ENCODE data around the gene EIF5B. TPM values are rescaled to one million over a fixed set of nuclear protein-coding genes. Genes with fewer than 3 reads are reported as not detected.
"Not testable (repeated sequence)": the region's sequence is repeated elsewhere in the genome, so short reads cannot be mapped to it uniquely, and the experiment has no call there.

EIF5B gene, protein sequence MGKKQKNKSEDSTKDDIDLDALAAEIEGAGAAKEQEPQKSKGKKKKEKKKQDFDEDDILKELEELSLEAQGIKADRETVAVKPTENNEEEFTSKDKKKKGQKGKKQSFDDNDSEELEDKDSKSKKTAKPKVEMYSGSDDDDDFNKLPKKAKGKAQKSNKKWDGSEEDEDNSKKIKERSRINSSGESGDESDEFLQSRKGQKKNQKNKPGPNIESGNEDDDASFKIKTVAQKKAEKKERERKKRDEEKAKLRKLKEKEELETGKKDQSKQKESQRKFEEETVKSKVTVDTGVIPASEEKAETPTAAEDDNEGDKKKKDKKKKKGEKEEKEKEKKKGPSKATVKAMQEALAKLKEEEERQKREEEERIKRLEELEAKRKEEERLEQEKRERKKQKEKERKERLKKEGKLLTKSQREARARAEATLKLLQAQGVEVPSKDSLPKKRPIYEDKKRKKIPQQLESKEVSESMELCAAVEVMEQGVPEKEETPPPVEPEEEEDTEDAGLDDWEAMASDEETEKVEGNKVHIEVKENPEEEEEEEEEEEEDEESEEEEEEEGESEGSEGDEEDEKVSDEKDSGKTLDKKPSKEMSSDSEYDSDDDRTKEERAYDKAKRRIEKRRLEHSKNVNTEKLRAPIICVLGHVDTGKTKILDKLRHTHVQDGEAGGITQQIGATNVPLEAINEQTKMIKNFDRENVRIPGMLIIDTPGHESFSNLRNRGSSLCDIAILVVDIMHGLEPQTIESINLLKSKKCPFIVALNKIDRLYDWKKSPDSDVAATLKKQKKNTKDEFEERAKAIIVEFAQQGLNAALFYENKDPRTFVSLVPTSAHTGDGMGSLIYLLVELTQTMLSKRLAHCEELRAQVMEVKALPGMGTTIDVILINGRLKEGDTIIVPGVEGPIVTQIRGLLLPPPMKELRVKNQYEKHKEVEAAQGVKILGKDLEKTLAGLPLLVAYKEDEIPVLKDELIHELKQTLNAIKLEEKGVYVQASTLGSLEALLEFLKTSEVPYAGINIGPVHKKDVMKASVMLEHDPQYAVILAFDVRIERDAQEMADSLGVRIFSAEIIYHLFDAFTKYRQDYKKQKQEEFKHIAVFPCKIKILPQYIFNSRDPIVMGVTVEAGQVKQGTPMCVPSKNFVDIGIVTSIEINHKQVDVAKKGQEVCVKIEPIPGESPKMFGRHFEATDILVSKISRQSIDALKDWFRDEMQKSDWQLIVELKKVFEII
- total RNA-seq = 11.2 and 15.9 TPM in 2 replicates

DNA sequence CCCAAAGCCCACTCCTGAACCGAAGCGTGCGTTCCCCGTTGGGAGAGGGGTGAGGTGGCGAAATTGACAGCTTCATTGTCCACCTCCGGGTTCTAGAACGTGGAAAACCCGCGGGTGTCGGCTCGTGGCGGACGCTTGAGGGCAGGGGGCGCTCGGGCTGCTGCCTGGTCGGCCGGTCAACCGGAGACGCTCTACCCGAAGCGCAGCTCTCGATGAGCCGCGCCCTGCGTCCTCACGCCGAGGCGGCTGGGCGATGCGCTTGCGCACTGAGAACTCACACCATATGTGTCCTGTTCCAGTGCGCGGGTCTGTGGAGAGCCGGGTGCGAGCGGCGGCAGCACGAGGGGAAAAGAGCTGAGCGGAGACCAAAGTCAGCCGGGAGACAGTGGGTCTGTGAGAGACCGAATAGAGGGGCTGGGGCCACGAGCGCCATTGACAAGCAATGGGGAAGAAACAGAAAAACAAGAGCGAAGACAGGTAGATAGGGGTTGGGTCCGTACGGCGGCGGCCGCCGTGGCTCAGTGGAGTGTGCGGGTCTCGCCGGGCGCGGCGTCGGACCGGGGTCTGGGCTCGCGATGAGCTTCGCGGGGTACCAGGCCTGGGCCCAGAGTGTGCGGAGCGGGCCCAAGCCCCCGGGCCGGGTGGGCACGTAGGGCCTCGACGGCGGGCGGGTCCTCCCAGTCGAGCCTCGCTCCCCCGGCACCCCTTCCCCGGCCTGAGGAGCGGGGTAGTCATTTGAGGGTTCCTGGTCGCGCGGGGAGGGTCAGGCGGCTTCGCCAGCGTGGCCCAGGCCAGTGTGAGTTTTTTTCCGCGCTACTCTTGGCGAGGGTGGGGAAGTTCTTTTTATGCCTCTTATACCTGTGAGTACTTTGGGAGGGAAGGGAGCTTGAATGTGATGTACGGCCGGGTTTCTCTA, at the start of gene EIF5B:
TSS of gene EIF5B (plus strand) at position 277 of the 916 bp plus-strand sequence. CDS start at position 443, 166 bp downstream.
- H3K36me3 ChIP-seq (ENCODE audit: insufficient read depth, low read length) = peaks cover 9% of the 10 kb centered on the region
- H3K79me2 ChIP-seq (ENCODE audit: insufficient read depth, low read length) = peaks cover 88% of the 10 kb centered on the region
- no peaks in the 10 kb centered on the region for H3K27me3 ChIP-seq (ENCODE audit: insufficient read depth, low read length)
- TF ChIP-seq, protein P1, sequence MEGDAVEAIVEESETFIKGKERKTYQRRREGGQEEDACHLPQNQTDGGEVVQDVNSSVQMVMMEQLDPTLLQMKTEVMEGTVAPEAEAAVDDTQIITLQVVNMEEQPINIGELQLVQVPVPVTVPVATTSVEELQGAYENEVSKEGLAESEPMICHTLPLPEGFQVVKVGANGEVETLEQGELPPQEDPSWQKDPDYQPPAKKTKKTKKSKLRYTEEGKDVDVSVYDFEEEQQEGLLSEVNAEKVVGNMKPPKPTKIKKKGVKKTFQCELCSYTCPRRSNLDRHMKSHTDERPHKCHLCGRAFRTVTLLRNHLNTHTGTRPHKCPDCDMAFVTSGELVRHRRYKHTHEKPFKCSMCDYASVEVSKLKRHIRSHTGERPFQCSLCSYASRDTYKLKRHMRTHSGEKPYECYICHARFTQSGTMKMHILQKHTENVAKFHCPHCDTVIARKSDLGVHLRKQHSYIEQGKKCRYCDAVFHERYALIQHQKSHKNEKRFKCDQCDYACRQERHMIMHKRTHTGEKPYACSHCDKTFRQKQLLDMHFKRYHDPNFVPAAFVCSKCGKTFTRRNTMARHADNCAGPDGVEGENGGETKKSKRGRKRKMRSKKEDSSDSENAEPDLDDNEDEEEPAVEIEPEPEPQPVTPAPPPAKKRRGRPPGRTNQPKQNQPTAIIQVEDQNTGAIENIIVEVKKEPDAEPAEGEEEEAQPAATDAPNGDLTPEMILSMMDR (IDR thresholded peaks at IDR 0.05; ENCODE audit: extremely low read depth, low read depth, low read length) = peak; percentile 68
- peak within 1 kb of the TSS; percentile 94 for H3K4me3 ChIP-seq (ENCODE audit: insufficient read depth, low read length)
- H4K20me1 ChIP-seq (ENCODE audit: insufficient read depth, low read length) = peaks cover 40% of the 10 kb centered on the region
- H2AFZ ChIP-seq (ENCODE audit: low read length) = peak within 1 kb of the TSS; percentile 99
- peak within 1 kb of the TSS; percentile 81 for H3K27ac ChIP-seq (ENCODE audit: low read depth, low read length)
- peak within 1 kb of the TSS; percentile 93 for H3K4me2 ChIP-seq (ENCODE audit: insufficient read depth, low read length)
- peaks cover 10% of the 10 kb centered on the region for H3K4me1 ChIP-seq (ENCODE audit: insufficient read depth, low read length)
- DNase-seq (ENCODE audit: insufficient read length, low spot score, missing footprints) = peak; percentile 96
- H3K9me3 ChIP-seq (ENCODE audit: low read depth, low read length) = no peaks in the 10 kb centered on the region

DNA sequence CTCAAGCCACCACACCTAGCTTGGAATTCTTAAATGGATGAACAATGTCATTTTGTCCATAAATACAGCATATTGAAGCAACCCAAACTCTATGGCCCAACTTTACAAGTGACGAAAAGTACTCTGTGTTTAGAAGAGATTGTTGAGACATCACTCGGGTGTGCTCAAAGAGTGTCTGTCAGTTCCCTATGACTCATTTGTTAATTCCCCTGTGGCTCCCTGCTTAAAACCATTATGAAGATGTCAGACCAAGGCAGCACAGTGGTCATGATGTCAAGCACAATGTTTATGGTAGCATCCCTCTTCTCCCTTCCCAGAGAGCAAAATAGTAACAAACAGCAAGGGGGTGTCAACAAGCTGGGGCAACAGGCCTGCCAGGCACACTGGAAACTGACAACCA, 39.2 kb upstream of the EIF5B start:
- DNase-seq (ENCODE audit: insufficient read length, low spot score, missing footprints) = no peak
- H3K4me2 ChIP-seq (ENCODE audit: insufficient read depth, low read length) = no peak overlapping the region
- H2AFZ ChIP-seq (ENCODE audit: low read length) = no peak overlapping the region
- no peak overlapping the region for H3K4me3 ChIP-seq (ENCODE audit: insufficient read depth, low read length)
- H3K36me3 ChIP-seq (ENCODE audit: insufficient read depth, low read length) = no peaks in the 10 kb centered on the region
- H3K27me3 ChIP-seq (ENCODE audit: insufficient read depth, low read length) = no peaks in the 10 kb centered on the region
- H3K27ac ChIP-seq (ENCODE audit: low read depth, low read length) = no peak overlapping the region
- H4K20me1 ChIP-seq (ENCODE audit: insufficient read depth, low read length) = no peaks in the 10 kb centered on the region
- TF ChIP-seq, protein P1 (IDR thresholded peaks at IDR 0.05; ENCODE audit: extremely low read depth, low read depth, low read length) = no peak
- H3K9me3 ChIP-seq (ENCODE audit: low read depth, low read length) = no peaks in the 10 kb centered on the region
- H3K79me2 ChIP-seq (ENCODE audit: insufficient read depth, low read length) = no peaks in the 10 kb centered on the region
- no peaks in the 10 kb centered on the region for H3K4me1 ChIP-seq (ENCODE audit: insufficient read depth, low read length)

DNA sequence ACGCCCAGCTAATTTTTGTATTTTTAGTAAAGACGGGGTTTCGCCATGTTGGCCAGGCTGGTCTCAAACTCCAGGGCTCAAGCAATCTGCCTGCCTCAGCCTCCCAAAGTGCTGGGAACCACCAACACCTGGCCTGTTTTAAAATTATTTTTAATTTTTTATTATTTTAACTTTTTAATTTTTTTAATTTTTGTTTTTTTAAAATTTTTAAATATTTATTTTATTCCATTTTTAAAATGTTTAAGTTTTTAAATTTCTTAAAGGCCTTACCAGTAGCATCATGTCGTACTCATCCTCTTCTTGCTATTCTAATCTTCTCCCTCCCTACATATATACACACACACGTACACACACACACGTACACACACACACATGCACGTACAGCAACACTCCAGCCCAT, 37.6 kb upstream of the EIF5B start:
- no peak overlapping the region for H3K27ac ChIP-seq (ENCODE audit: low read depth, low read length)
- no peaks in the 10 kb centered on the region for H4K20me1 ChIP-seq (ENCODE audit: insufficient read depth, low read length)
- H3K4me2 ChIP-seq (ENCODE audit: insufficient read depth, low read length) = no peak overlapping the region
- no peaks in the 10 kb centered on the region for H3K27me3 ChIP-seq (ENCODE audit: insufficient read depth, low read length)
- H3K4me1 ChIP-seq (ENCODE audit: insufficient read depth, low read length) = no peaks in the 10 kb centered on the region
- TF ChIP-seq, protein P1 (IDR thresholded peaks at IDR 0.05; ENCODE audit: extremely low read depth, low read depth, low read length) = no peak
- no peaks in the 10 kb centered on the region for H3K9me3 ChIP-seq (ENCODE audit: low read depth, low read length)
- H3K4me3 ChIP-seq (ENCODE audit: insufficient read depth, low read length) = no peak overlapping the region
- no peak for DNase-seq (ENCODE audit: insufficient read length, low spot score, missing footprints)
- no peaks in the 10 kb centered on the region for H3K36me3 ChIP-seq (ENCODE audit: insufficient read depth, low read length)
- H3K79me2 ChIP-seq (ENCODE audit: insufficient read depth, low read length) = no peaks in the 10 kb centered on the region
- no peak overlapping the region for H2AFZ ChIP-seq (ENCODE audit: low read length)

DNA sequence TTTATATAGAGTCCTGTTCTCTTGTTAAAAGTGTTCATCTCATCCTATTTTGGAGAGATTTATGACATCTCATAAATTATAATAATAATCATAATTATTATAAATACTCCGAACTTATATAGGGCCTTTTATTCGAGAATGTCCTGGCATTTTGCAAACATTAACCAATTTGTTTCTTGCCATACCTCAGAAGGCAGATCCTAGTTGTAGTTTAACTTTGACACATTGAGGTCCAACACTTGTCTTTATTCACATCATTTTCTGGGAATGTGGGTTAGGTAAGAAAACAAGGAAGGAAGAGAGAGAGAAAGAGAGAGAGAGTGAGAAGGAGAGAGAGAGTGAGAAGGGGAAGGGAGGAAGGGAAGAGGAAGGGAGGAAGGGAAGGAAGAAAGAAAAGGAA, 36.1 kb upstream of the EIF5B start, which contains the start of gene LYG1:
TSS of gene LYG1 (minus strand) at position 101 of the 400 bp plus-strand sequence. CDS start 5,527 bp downstream, outside the sequence.
- H2AFZ ChIP-seq (ENCODE audit: low read length); DNase-seq (ENCODE audit: insufficient read length, low spot score, missing footprints); H3K79me2 ChIP-seq (ENCODE audit: insufficient read depth, low read length); H3K4me1 ChIP-seq (ENCODE audit: insufficient read depth, low read length); H3K9me3 ChIP-seq (ENCODE audit: low read depth, low read length); H3K27me3 ChIP-seq (ENCODE audit: insufficient read depth, low read length); H3K36me3 ChIP-seq (ENCODE audit: insufficient read depth, low read length); H4K20me1 ChIP-seq (ENCODE audit: insufficient read depth, low read length); H3K4me2 ChIP-seq (ENCODE audit: insufficient read depth, low read length); H3K4me3 ChIP-seq (ENCODE audit: insufficient read depth, low read length); H3K27ac ChIP-seq (ENCODE audit: low read depth, low read length): not testable (repeated sequence)
